ENCODE measurements around the gene ST8SIA1.

GRCh38 chr12:22209422-22209821 lies 125.1 kb downstream of the ST8SIA1 start:
- TF ChIP-seq GATA2 (IDR thresholded peaks at IDR 0.05; ENCODE audit: low read depth, low read length) (no peak), GATA3 (IDR thresholded peaks at IDR 0.05; ENCODE audit: low read depth, low read length) (no peak)

Measured in SH-SY5Y (cell line).